A549 (cell line): Measurements from ENCODE around the gene LTBP4. TPM values are rescaled to one million over a fixed set of nuclear protein-coding genes. Genes with fewer than 3 reads are reported as not detected.

Experiments used
- ATAC-seq, 2 experiments: fragments of 200-7000 bp in 1 of 2; fragments of >200 bp in 1 of 2; cut with Nextera tagmentation in 1 of 2; cut with Tn5 transposase in 1 of 2; 3 replicates each; pipeline versions ENCODE4 v1.8.0 to v1.9.1; 2018 to 2020; ENCODE audit warnings: mild to moderate bottlenecking in 1 of 2, moderate library complexity in 1 of 2
- CTCF ChIA-PET: fragments of 300-600 bp; sonication (Branson Sonifier 250); formaldehyde crosslinking; extraction: SDS; loops from one replicate; lab custom pipeline; 2021; ENCODE audit warnings: antibody characterized with exemption, inconsistent platforms; lab: Yijun Ruan, JAX
- POLR2A ChIA-PET: fragments of 350-600 bp; formaldehyde crosslinking; extraction: SDS; loops from one replicate; lab custom pipeline; 2021; ENCODE audit warnings: antibody characterized with exemption, inconsistent platforms; lab: Yijun Ruan, JAX
- DNase-seq, 2 experiments: peaks; one replicate each; pipeline versions ENCODE4 v3.0.0 to v3.0.0-alpha.2; 2011 to 2016; ENCODE audit warnings: low read depth in 1 of 2, low spot score in 1 of 2
- FAIRE-seq: peaks from 2 replicates; lab custom pipeline; 2011; peaks lifted over from hg19 to GRCh38; lab: Jason Lieb, UNC
- H3K27ac ChIP-seq, 2 experiments: fragments of >200 bp; sonication (Bioruptor Twin); formaldehyde crosslinking; 3 replicates each; pipeline ENCODE4 v1.5.1; 2016 to 2017
- H3K4me1 ChIP-seq: fragments of >200 bp; sonication (Bioruptor Twin); formaldehyde crosslinking; 3 replicates; pipeline ENCODE4 v1.6.1; 2016
- H3K4me2 ChIP-seq: fragments of >200 bp; sonication (Bioruptor Twin); formaldehyde crosslinking; 3 replicates; pipeline ENCODE4 v1.6.1; 2016
- H3K4me3 ChIP-seq: fragments of >200 bp; sonication (Bioruptor Twin); formaldehyde crosslinking; 3 replicates; pipeline ENCODE4 v1.5.1; 2016
- H3K9me3 ChIP-seq: fragments of >200 bp; sonication (Bioruptor Twin); formaldehyde crosslinking; 3 replicates; pipeline ENCODE4 v1.6.1; 2016
- ATOH8 ChIP-seq: fragments of 250-450 bp; sonication (Bioruptor Pico); IDR thresholded peaks from 2 replicates; pipeline ENCODE4 v1.5.0; 2020; ENCODE audit warnings: low read depth, mild to moderate bottlenecking, moderate library complexity
- CTCF ChIP-seq: fragments of >200 bp; sonication (Bioruptor Twin); formaldehyde crosslinking; IDR thresholded peaks from 3 replicates; pipeline ENCODE4 v1.5.1; 2016
- EHF ChIP-seq: fragments of 250-450 bp; sonication (Bioruptor Pico); IDR thresholded peaks from 2 replicates; pipeline ENCODE4 v1.5.0; 2020; ENCODE audit warnings: mild to moderate bottlenecking
- ESRRA ChIP-seq: fragments of 150-350 bp; IDR thresholded peaks from 2 replicates; pipeline ENCODE4 v1.6.1; 2014; ENCODE audit warnings: mild to moderate bottlenecking, low read length, borderline replicate concordance
- FOSB ChIP-seq: fragments of 250-450 bp; sonication (Bioruptor Pico); IDR thresholded peaks from 2 replicates; pipeline ENCODE4 v1.5.0; 2020; ENCODE audit warnings: mild to moderate bottlenecking, moderate library complexity
- HEYL ChIP-seq: fragments of 250-450 bp; sonication (Bioruptor Pico); IDR thresholded peaks from 2 replicates; pipeline ENCODE4 v1.8.0; 2021; ENCODE audit warnings: mild to moderate bottlenecking, moderate library complexity
- HOXB13 ChIP-seq: fragments of 250-450 bp; sonication (Bioruptor Pico); IDR thresholded peaks from 2 replicates; pipeline ENCODE4 v1.5.0; 2020; ENCODE audit warnings: low read depth, mild to moderate bottlenecking, moderate library complexity
- HOXB5 ChIP-seq: fragments of 250-450 bp; sonication (Bioruptor Pico); IDR thresholded peaks from 2 replicates; pipeline ENCODE4 v1.5.0; 2020; ENCODE audit warnings: mild to moderate bottlenecking, moderate library complexity
- MAFK ChIP-seq: fragments of 450-650 bp; IDR thresholded peaks from 2 replicates; pipeline ENCODE4 v1.6.1; 2014; ENCODE audit not compliant: partially characterized antibody
- MYC ChIP-seq: IDR thresholded peaks from 2 replicates; pipeline ENCODE4 v1.6.1; 2012; ENCODE audit warnings: mild to moderate bottlenecking, inconsistent platforms, low read length, improper control_type of control experiment, borderline replicate concordance
- NPAS2 ChIP-seq: fragments of 250-450 bp; sonication (Bioruptor Pico); IDR thresholded peaks from 2 replicates; pipeline ENCODE4 v1.8.0; 2022; ENCODE audit warnings: mild to moderate bottlenecking, moderate library complexity, borderline replicate concordance
- NR3C1 ChIP-seq: fragments of >200 bp; sonication (Bioruptor Twin); formaldehyde crosslinking; IDR thresholded peaks from 3 replicates; pipeline ENCODE4 v1.6.1; 2017
- PHF8 ChIP-seq: fragments of 200-600 bp; sonication (generic); IDR thresholded peaks from 2 replicates; pipeline ENCODE4 v1.6.1; 2016; ENCODE audit warnings: low read depth, mild to moderate bottlenecking, antibody characterized with exemption, moderate library complexity, borderline replicate concordance
- RCOR1 ChIP-seq: fragments of 150-350 bp; IDR thresholded peaks from 2 replicates; pipeline ENCODE4 v1.6.1; 2014; ENCODE audit warnings: antibody characterized with exemption, low read length, low read depth
- SMC3 ChIP-seq: fragments of >200 bp; sonication (Bioruptor Twin); formaldehyde crosslinking; IDR thresholded peaks from 3 replicates; pipeline ENCODE4 v1.6.1; 2018; ENCODE audit warnings: inconsistent platforms
- TP53 ChIP-seq: fragments of 250-450 bp; sonication (Bioruptor Pico); IDR thresholded peaks from 2 replicates; pipeline ENCODE4 v1.5.0; 2021; ENCODE audit warnings: mild to moderate bottlenecking, moderate library complexity
- ZC3H11A ChIP-seq: fragments of 450-650 bp; IDR thresholded peaks from 2 replicates; pipeline ENCODE4 v1.6.1; 2014; ENCODE audit warnings: antibody characterized with exemption, mild to moderate bottlenecking
- ZFP36 ChIP-seq: fragments of 450-650 bp; IDR thresholded peaks from 2 replicates; pipeline ENCODE4 v1.6.1; 2014; ENCODE audit warnings: borderline replicate concordance; ENCODE audit not compliant: partially characterized antibody
- ZSCAN20 ChIP-seq: fragments of 250-450 bp; sonication (Bioruptor Pico); IDR thresholded peaks from 2 replicates; pipeline ENCODE4 v1.8.0; 2022; ENCODE audit warnings: mild to moderate bottlenecking, moderate library complexity
- WGBS: methylation state at CpG from one replicate; pipeline ENCODE4 v1.1.6; 2017; ENCODE audit errors: missing lambda C conversion rate; 5-methylcytosine and 5-hydroxymethylcytosine counted together
- polyA plus RNA-seq, 4 experiments: library from polyadenylated mRNA; depleted of rRNA in 3 of 4; stranded (reverse); fragments of >200 nt; fragmentation: RNase III in 1 of 4; extraction: RNeasy Plus Mini Kit Qiagen cat#74134 plus additional on column Dnase treatment in 1 of 4; gene quantifications; 2 replicates in 3 of 4; 3 replicates in 1 of 4; pipeline ENCODE4 v1.2.3, GENCODE V29; 2011 to 2017
- TF ChIP-seq, protein P1 (sequence below): fragments of 250-450 bp; sonication (Bioruptor Pico); IDR thresholded peaks from 2 replicates; pipeline ENCODE4 v1.5.0; 2021; ENCODE audit warnings: mild to moderate bottlenecking, moderate library complexity, borderline replicate concordance

LTBP4 gene
- polyA plus RNA-seq, 2 of the 4 experiments (the other 2 are of a cell fraction): 23.1 to 43.2 TPM

- WGBS: 98% methylated on average over 13 of the region's 14 CpGs
- CTCF ChIA-PET: interaction anchor here (1.0 to 9.7 kb wide), 8 partner anchors 23 to 152 kb away, joined by 3 to 178 read pairs (median 4); partner anchors contain the start of gene NUMBL
- FAIRE-seq: no peak
These were observed 66.4 kb downstream of the LTBP4 start for GRCh38 chr19:40667602-40668001.

DNA sequence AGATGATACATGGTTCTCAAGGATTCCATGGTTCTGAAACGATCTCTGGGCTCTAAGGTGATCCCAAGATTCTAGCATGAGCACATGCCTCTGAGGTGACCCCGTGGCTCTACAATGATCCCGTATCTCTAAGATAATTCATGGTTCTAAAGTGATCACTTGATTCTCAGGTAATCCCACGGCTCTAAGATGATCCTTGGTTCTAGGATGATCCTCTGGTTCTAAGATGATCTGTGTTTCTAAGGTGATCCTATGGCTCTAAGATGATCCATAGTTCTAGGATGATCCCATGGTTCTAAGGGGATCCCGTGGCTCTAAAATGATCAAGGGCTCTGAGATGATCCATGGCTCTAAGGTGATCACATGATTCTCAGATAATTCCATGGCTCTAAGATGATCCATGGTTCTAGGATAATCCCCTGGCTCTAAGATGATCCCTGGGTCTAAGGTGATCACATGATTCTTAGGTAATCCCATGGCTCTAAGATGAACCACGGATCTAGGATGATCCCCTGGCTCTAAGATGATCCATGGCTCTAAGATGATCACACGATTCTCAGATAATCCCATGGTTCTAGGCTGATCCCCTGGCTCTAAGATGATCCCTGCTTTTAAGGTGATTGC lies 67.9 kb downstream of the LTBP4 start:
- DNase-seq (no peak), FAIRE-seq (no peak), ATAC-seq (no peak)
- TF ChIP-seq MAFK (no peak), EHF (CRISPR knock-in tag) (no peak), ESRRA (no peak), ZFP36 (no peak), RCOR1 (no peak), SMC3 (no peak), ATOH8 (CRISPR knock-in tag) (no peak)
- whole genome bisulfite sequencing: 90% methylated on average over 7 of the region's 7 CpGs
- CTCF ChIA-PET: no interaction called here
- POLR2A ChIA-PET: no interaction called here
- no peak overlapping the region for H3K4me3 ChIP-seq
- peaks cover 10% of the 10 kb centered on the region for H3K9me3 ChIP-seq
- no peak overlapping the region for H3K4me2 ChIP-seq
- H3K4me1 ChIP-seq: peaks cover 30% of the 10 kb centered on the region
- no peak overlapping the region for H3K27ac ChIP-seq

More at GRCh38 chr19:40667602-40668001, 66.4 kb downstream of the LTBP4 start:
- Histone ChIP-seq H3K27ac (peak overlapping the region in 1 of 2 experiments; percentile 83; a peak in 4 of 6 replicates), H3K4me3 (no peak overlapping the region), H3K9me3 (peaks cover 10% of the 10 kb centered on the region), H3K4me1 (peaks cover 36% of the 10 kb centered on the region), H3K4me2 (no peak overlapping the region)
- ATAC-seq (no peak), DNase-seq (no peak)
- TF ChIP-seq PHF8: no peak
- TF ChIP-seq ZSCAN20 (CRISPR knock-in tag): no peak
- TF ChIP-seq CTCF: no peak
- no peak for TF ChIP-seq ZC3H11A
- TF ChIP-seq, protein P1, sequence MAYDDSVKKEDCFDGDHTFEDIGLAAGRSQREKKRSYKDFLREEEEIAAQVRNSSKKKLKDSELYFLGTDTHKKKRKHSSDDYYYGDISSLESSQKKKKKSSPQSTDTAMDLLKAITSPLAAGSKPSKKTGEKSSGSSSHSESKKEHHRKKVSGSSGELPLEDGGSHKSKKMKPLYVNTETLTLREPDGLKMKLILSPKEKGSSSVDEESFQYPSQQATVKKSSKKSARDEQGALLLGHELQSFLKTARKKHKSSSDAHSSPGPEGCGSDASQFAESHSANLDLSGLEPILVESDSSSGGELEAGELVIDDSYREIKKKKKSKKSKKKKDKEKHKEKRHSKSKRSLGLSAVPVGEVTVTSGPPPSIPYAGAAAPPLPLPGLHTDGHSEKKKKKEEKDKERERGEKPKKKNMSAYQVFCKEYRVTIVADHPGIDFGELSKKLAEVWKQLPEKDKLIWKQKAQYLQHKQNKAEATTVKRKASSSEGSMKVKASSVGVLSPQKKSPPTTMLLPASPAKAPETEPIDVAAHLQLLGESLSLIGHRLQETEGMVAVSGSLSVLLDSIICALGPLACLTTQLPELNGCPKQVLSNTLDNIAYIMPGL (CRISPR knock-in tag): no peak
- TF ChIP-seq MYC: no peak
- TF ChIP-seq ESRRA: no peak
- no peak for TF ChIP-seq ZFP36
- TF ChIP-seq HOXB13 (CRISPR knock-in tag): no peak
- TF ChIP-seq TP53: no peak
- no peak for TF ChIP-seq HOXB5
- no peak for TF ChIP-seq FOSB (CRISPR knock-in tag)
- TF ChIP-seq NR3C1: no peak
- no peak for TF ChIP-seq NPAS2
- TF ChIP-seq HEYL (CRISPR knock-in tag): no peak
- POLR2A ChIA-PET: no interaction called here
